HL-60 (cell line): ENCODE results near the gene FNDC3B.

Source experiments
- DNase-seq, 2 experiments: peaks; one replicate each; pipeline ENCODE4 v3.0.0-alpha.2; 2010 to 2020; ENCODE audit warnings: low read depth in 1 of 2, low spot score in 1 of 2
- H3K27ac ChIP-seq: fragments of 250-450 bp; sonication (Bioruptor Pico); replicated peaks from 2 replicates; pipeline ENCODE4 v1.5.1; 2020; ENCODE audit warnings: mild to moderate bottlenecking, moderate library complexity
- H3K27me3 ChIP-seq: fragments of 250-450 bp; sonication (Bioruptor Pico); 2 replicates; pipeline ENCODE4 v1.5.1; 2021; ENCODE audit warnings: mild to moderate bottlenecking, moderate library complexity; ENCODE audit not compliant: insufficient read depth, poor library complexity, severe bottlenecking
- H3K4me3 ChIP-seq: replicated peaks from 2 replicates; pipeline ENCODE4 v1.5.1; 2011; ENCODE audit warnings: mild to moderate bottlenecking, control low read depth, low read length; ENCODE audit not compliant: insufficient read depth
- GABPA ChIP-seq: IDR thresholded peaks from 2 replicates; pipeline ENCODE4 v1.6.1; 2012; ENCODE audit warnings: low read depth
- POLR2AphosphoS5 ChIP-seq: IDR thresholded peaks from 2 replicates; pipeline ENCODE4 v1.6.1; 2012; ENCODE audit warnings: low read depth
- SPI1 ChIP-seq: IDR thresholded peaks from 2 replicates; pipeline ENCODE4 v1.6.1; 2012; ENCODE audit warnings: low read depth, mild to moderate bottlenecking, borderline replicate concordance
- TF ChIP-seq, protein P1 (sequence below): IDR thresholded peaks from one replicate; pipeline ENCODE4 v1.5.1; 2011; ENCODE audit warnings: low read length, control low read depth, inconsistent platforms; ENCODE audit not compliant: insufficient read depth
- TF ChIP-seq, protein P2 (sequence below): IDR thresholded peaks from 2 replicates; pipeline ENCODE4 v1.6.1; 2012; ENCODE audit warnings: low read depth; ENCODE audit not compliant: insufficient replicate concordance

Gene FNDC3B

GRCh38 chr3:172029425-172030098 lies 9.8 kb upstream of the FNDC3B start:
- H3K4me3 ChIP-seq = no peak overlapping the region
- peak overlapping the region; percentile 42 for H3K27ac ChIP-seq
- no peaks in the 10 kb centered on the region for H3K27me3 ChIP-seq
- TF ChIP-seq, protein P1, sequence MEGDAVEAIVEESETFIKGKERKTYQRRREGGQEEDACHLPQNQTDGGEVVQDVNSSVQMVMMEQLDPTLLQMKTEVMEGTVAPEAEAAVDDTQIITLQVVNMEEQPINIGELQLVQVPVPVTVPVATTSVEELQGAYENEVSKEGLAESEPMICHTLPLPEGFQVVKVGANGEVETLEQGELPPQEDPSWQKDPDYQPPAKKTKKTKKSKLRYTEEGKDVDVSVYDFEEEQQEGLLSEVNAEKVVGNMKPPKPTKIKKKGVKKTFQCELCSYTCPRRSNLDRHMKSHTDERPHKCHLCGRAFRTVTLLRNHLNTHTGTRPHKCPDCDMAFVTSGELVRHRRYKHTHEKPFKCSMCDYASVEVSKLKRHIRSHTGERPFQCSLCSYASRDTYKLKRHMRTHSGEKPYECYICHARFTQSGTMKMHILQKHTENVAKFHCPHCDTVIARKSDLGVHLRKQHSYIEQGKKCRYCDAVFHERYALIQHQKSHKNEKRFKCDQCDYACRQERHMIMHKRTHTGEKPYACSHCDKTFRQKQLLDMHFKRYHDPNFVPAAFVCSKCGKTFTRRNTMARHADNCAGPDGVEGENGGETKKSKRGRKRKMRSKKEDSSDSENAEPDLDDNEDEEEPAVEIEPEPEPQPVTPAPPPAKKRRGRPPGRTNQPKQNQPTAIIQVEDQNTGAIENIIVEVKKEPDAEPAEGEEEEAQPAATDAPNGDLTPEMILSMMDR = no peak
- TF ChIP-seq GABPA (no peak), SPI1 (no peak), POLR2AphosphoS5 (no peak)
- TF ChIP-seq, protein P2, sequence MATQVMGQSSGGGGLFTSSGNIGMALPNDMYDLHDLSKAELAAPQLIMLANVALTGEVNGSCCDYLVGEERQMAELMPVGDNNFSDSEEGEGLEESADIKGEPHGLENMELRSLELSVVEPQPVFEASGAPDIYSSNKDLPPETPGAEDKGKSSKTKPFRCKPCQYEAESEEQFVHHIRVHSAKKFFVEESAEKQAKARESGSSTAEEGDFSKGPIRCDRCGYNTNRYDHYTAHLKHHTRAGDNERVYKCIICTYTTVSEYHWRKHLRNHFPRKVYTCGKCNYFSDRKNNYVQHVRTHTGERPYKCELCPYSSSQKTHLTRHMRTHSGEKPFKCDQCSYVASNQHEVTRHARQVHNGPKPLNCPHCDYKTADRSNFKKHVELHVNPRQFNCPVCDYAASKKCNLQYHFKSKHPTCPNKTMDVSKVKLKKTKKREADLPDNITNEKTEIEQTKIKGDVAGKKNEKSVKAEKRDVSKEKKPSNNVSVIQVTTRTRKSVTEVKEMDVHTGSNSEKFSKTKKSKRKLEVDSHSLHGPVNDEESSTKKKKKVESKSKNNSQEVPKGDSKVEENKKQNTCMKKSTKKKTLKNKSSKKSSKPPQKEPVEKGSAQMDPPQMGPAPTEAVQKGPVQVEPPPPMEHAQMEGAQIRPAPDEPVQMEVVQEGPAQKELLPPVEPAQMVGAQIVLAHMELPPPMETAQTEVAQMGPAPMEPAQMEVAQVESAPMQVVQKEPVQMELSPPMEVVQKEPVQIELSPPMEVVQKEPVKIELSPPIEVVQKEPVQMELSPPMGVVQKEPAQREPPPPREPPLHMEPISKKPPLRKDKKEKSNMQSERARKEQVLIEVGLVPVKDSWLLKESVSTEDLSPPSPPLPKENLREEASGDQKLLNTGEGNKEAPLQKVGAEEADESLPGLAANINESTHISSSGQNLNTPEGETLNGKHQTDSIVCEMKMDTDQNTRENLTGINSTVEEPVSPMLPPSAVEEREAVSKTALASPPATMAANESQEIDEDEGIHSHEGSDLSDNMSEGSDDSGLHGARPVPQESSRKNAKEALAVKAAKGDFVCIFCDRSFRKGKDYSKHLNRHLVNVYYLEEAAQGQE = no peak
- DNase-seq = peak in 1 of 2 experiments; percentile 65

GRCh38 chr3:172030181-172030580 lies 9.2 kb upstream of the FNDC3B start:
- TF ChIP-seq, protein P2 = no peak
- TF ChIP-seq, protein P1 = no peak
- TF ChIP-seq SPI1 (no peak), GABPA (no peak), POLR2AphosphoS5 (no peak)
- Histone ChIP-seq H3K27ac (peak overlapping the region; percentile 42), H3K4me3 (no peak overlapping the region), H3K27me3 (no peaks in the 10 kb centered on the region)
- no peak for DNase-seq

DNA sequence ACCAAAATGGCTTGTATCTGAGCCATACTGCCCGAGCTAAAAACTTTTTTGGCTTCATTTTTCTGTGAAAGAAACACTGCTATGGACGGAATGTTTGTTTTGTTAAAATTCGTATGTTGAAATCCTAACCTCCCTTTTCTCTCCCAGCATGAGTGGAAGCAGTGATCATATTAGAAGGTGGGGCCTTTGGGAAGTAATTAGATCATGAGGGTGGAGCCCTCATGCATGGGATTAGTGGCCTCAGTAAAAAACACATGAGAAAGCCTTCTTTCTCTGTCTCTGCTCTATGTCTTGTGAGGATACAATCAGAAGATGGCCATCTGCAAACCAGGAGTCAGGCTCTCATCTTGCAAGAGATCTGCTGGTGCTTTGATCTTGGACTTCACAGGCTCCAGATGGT lies 7.4 kb upstream of the FNDC3B start:
- Histone ChIP-seq H3K27ac (no peak overlapping the region), H3K27me3 (no peaks in the 10 kb centered on the region), H3K4me3 (no peak overlapping the region)
- DNase-seq = no peak
- TF ChIP-seq POLR2AphosphoS5 (no peak), SPI1 (no peak), GABPA (no peak)
- TF ChIP-seq, protein P2 = no peak
- TF ChIP-seq, protein P1 = no peak
